ENCODE data around the gene GNB2.

GNB2 gene

DNA sequence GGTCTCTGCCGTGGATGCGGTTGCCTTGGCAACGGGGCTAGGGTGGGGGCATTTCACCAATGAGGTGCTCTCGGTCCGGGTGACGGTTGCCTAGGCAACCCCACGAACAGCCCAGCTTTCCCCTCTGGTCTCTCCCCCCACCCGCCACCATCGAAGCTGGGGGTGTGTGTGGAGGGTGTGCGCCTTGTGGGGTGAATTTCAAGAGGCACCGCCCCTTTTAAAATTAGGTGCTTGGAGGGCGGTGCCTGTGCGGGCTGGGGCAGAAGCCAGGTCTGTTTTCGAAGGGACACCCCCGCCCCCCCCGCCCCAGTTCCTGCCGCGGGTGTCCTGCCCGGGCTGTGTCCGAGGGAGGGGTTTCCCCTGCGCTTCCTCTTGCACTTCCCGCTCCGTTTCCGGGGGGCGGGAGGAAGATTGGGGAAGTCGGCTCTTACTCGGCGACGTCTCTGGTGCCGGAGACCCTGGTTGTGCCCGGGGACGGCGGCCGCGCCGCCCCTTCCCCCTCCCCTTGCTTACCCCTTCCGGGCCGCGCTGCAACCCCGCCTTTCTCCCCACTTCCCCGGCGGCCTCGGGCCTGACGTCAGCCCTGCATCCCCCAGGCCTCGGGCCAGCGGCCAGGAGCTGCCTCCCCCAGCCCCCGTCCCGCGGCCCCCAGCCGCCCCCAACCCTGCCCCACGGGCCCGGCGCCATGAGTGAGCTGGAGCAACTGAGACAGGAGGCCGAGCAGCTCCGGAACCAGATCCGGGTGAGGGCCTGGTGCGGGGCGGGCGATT lies 2.2 kb downstream of the GNB2 start:
- H3K4me3 Mint-ChIP-seq, result peak overlapping the region; percentile 81
- H3K27me3 Mint-ChIP-seq, result no peaks in the 10 kb centered on the region
- peak overlapping the region; percentile 71 for H3K27ac Mint-ChIP-seq
- ATAC-seq, result peak; percentile 61
- no peaks in the 10 kb centered on the region for H3K9me3 Mint-ChIP-seq
- H3K4me1 Mint-ChIP-seq, result peaks cover 29% of the 10 kb centered on the region
- H3K36me3 Mint-ChIP-seq, result peaks cover 33% of the 10 kb centered on the region

- Mint-ChIP-seq H3K4me3 (peak overlapping the region; percentile 81), H3K36me3 (peaks cover 33% of the 10 kb centered on the region), H3K27ac (peak overlapping the region; percentile 71), H3K9me3 (no peaks in the 10 kb centered on the region), H3K27me3 (no peaks in the 10 kb centered on the region), H3K4me1 (peaks cover 29% of the 10 kb centered on the region)
- ATAC-seq, result no peak
Measured at GRCh38 chr7:100676501-100677306, 3.2 kb downstream of the GNB2 start.

GRCh38 chr7:100677308-100678267 lies 4.0 kb downstream of the GNB2 start:
- Mint-ChIP-seq H3K27me3 (no peaks in the 10 kb centered on the region), H3K4me3 (peak overlapping the region; percentile 58), H3K27ac (peak overlapping the region; percentile 14), H3K4me1 (peaks cover 29% of the 10 kb centered on the region), H3K9me3 (no peaks in the 10 kb centered on the region), H3K36me3 (peaks cover 33% of the 10 kb centered on the region)
- ATAC-seq, result no peak

GRCh38 chr7:100678291-100678984 lies 4.9 kb downstream of the GNB2 start:
- Mint-ChIP-seq H3K4me1 (peaks cover 23% of the 10 kb centered on the region), H3K4me3 (no peak overlapping the region), H3K9me3 (no peaks in the 10 kb centered on the region), H3K27me3 (no peaks in the 10 kb centered on the region), H3K27ac (peak overlapping the region; percentile 14), H3K36me3 (peaks cover 38% of the 10 kb centered on the region)
- no peak for ATAC-seq

- Mint-ChIP-seq H3K36me3 (peaks cover 39% of the 10 kb centered on the region), H3K9me3 (no peaks in the 10 kb centered on the region), H3K4me3 (no peak overlapping the region), H3K27me3 (no peaks in the 10 kb centered on the region), H3K4me1 (peaks cover 23% of the 10 kb centered on the region), H3K27ac (no peak overlapping the region)
- no peak for ATAC-seq
Measured at GRCh38 chr7:100679129-100679926, 5.8 kb downstream of the GNB2 start.

- no peak overlapping the region for H3K4me3 Mint-ChIP-seq
- no peaks in the 10 kb centered on the region for H3K9me3 Mint-ChIP-seq
- no peak overlapping the region for H3K27ac Mint-ChIP-seq
- no peaks in the 10 kb centered on the region for H3K27me3 Mint-ChIP-seq
- ATAC-seq, result no peak
- H3K36me3 Mint-ChIP-seq, result peaks cover 40% of the 10 kb centered on the region
- H3K4me1 Mint-ChIP-seq, result peaks cover 23% of the 10 kb centered on the region
Measured at GRCh38 chr7:100679927-100680575, 6.5 kb downstream of the GNB2 start.

- Mint-ChIP-seq H3K4me1 (peaks cover 23% of the 10 kb centered on the region), H3K27ac (no peak overlapping the region), H3K36me3 (peaks cover 46% of the 10 kb centered on the region), H3K4me3 (no peak overlapping the region), H3K27me3 (no peaks in the 10 kb centered on the region), H3K9me3 (no peaks in the 10 kb centered on the region)
- ATAC-seq, result no peak
Measured at GRCh38 chr7:100680576-100681271, 7.2 kb downstream of the GNB2 start.

GRCh38 chr7:100681491-100682227 lies 8.1 kb downstream of the GNB2 start:
- Mint-ChIP-seq H3K9me3 (no peaks in the 10 kb centered on the region), H3K36me3 (peaks cover 52% of the 10 kb centered on the region), H3K4me3 (no peak overlapping the region), H3K4me1 (peaks cover 18% of the 10 kb centered on the region), H3K27me3 (no peaks in the 10 kb centered on the region), H3K27ac (no peak overlapping the region)
- ATAC-seq, result no peak

DNA sequence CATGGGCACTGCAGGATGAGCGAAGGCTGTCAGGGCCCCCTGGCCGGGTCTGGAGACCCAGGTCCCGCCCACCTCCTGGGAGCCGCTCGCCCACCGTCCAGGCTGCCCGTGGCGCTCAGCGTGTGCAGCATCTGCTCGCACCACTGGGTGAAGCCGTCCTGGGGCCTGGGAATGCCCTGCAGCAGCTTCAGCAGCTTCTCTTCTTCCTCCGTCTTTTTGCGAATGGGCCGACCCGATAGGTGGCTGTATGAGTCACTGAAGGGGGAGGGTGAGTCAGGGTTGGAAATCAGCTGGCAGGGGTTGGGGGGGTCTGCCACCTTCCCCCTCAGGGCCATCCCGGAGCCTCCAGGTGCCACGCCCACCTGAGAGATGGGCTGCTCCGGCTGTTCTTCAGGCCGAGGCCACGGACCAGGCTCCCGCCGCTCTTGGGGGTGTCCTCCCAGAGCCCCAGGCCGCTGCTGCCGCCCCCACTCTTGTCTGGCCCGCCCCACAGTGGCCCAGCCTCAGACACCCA lies 8.7 kb downstream of the GNB2 start:
- H3K27me3 Mint-ChIP-seq, result no peaks in the 10 kb centered on the region
- H3K4me3 Mint-ChIP-seq, result no peak overlapping the region
- no peak for ATAC-seq
- peaks cover 16% of the 10 kb centered on the region for H3K4me1 Mint-ChIP-seq
- H3K36me3 Mint-ChIP-seq, result peaks cover 52% of the 10 kb centered on the region
- no peak overlapping the region for H3K27ac Mint-ChIP-seq
- no peaks in the 10 kb centered on the region for H3K9me3 Mint-ChIP-seq

- H3K9me3 Mint-ChIP-seq, result no peaks in the 10 kb centered on the region
- no peak for ATAC-seq
- peaks cover 16% of the 10 kb centered on the region for H3K4me1 Mint-ChIP-seq
- no peak overlapping the region for H3K27ac Mint-ChIP-seq
- peaks cover 53% of the 10 kb centered on the region for H3K36me3 Mint-ChIP-seq
- H3K27me3 Mint-ChIP-seq, result no peaks in the 10 kb centered on the region
- H3K4me3 Mint-ChIP-seq, result no peak overlapping the region
Measured at GRCh38 chr7:100682991-100683658, 9.6 kb downstream of the GNB2 start.

DNA sequence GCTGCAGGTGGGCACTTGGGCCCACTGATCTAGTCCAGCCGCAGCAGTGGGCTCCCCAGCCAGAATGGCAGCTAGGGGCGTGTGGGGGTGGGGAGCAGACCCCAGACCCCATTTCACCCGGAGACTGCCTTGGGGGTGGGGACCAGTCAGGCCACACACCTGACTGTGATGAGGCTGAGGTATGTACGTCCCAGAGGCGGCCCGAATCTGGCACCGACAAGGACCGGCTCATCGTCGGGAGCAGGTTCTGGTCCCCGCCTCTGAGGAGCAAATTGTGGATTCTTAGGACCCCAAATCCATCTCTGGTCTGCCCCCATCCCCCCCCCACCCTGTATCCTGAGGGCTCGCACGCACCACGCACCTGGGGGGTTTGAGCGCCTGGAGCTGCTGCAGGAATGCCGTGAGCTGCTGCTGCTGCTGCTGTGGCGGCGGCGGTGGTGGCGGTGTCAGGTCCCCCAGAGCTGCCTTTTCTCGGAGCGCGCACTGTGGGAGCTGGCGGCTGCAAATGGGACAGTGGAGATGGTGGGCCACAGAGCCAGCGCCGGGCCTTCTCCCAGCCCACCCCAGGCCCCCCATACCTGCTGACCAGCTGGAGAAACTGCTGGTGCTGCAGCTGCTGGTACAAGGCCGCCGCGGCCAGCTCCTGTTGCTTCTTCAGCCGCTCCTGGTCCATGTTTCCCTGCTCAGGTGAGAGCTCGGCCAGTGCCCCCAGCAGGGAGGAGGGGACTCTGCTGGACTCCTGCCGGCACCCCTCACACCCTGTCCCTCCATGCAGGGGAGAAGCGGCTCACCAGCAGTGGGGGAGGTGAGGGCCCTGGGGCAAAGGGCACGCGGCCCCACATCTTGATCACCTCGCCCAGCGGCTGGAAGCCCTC lies 10.4 kb downstream of the GNB2 start:
- ATAC-seq, result no peak
- Mint-ChIP-seq H3K4me3 (no peak overlapping the region), H3K27me3 (no peaks in the 10 kb centered on the region), H3K36me3 (peaks cover 49% of the 10 kb centered on the region), H3K9me3 (no peaks in the 10 kb centered on the region), H3K27ac (no peak overlapping the region), H3K4me1 (peaks cover 17% of the 10 kb centered on the region)

Measured in stimulated activated memory B cell treated with anti-CD40 and anti-IgM and Interleukin-4, amounts not matched to agents 10 μg/mL and 1 μg/mL and 100 μg/mL, for 72 hours (primary cell).